HG02852 (cell line): Measurements from ENCODE around the gene RAP1GAP.

Experiments
- ATAC-seq: cut with Tn5 transposase; IDR thresholded peaks from one replicate; pipeline ENCODE4 v1.9.1; 2021; ENCODE audit warnings: mild to moderate bottlenecking, moderate library complexity; ENCODE audit not compliant: unreplicated experiment

The RAP1GAP gene

GRCh38 chr1:21630571-21631343, 38.4 kb downstream of the RAP1GAP start:
- no peak for ATAC-seq

GRCh38 chr1:21629971-21630370, 39.2 kb downstream of the RAP1GAP start:
- no peak for ATAC-seq

GRCh38 chr1:21628798-21629393, 40.3 kb downstream of the RAP1GAP start:
- ATAC-seq, result no peak

GRCh38 chr1:21626921-21627339, 42.2 kb downstream of the RAP1GAP start:
- ATAC-seq, result no peak

GRCh38 chr1:21625390-21626190, 43.6 kb downstream of the RAP1GAP start:
- no peak for ATAC-seq

GRCh38 chr1:21624571-21625389, 44.4 kb downstream of the RAP1GAP start:
- no peak for ATAC-seq

- ATAC-seq, result no peak
Observed at GRCh38 chr1:21623410-21623961, 45.7 kb downstream of the RAP1GAP start.

- ATAC-seq, result no peak
Observed at GRCh38 chr1:21622466-21623315, 46.5 kb downstream of the RAP1GAP start.

- ATAC-seq, result no peak
Observed at GRCh38 chr1:21621761-21622436, 47.3 kb downstream of the RAP1GAP start.

- no peak for ATAC-seq
Observed at GRCh38 chr1:21621051-21621450, 48.1 kb downstream of the RAP1GAP start.

GRCh38 chr1:21620496-21620895, 48.7 kb downstream of the RAP1GAP start:
- no peak for ATAC-seq

- ATAC-seq, result no peak
Observed at GRCh38 chr1:21620011-21620410, 49.1 kb downstream of the RAP1GAP start.

- ATAC-seq, result no peak
Observed at GRCh38 chr1:21619375-21619947, 49.7 kb downstream of the RAP1GAP start.

- ATAC-seq, result no peak
Observed at GRCh38 chr1:21618561-21619374, 50.4 kb downstream of the RAP1GAP start.

GRCh38 chr1:21618059-21618458, 51.1 kb downstream of the RAP1GAP start:
- no peak for ATAC-seq

GRCh38 chr1:21617126-21617738, 51.9 kb downstream of the RAP1GAP start:
- no peak for ATAC-seq

GRCh38 chr1:21616372-21616771, 52.8 kb downstream of the RAP1GAP start:
- ATAC-seq, result no peak
